ENCODE data around the gene PAH. TPM values are rescaled to one million over a fixed set of nuclear protein-coding genes. Genes with fewer than 3 reads are reported as not detected.

Gene PAH
- total and polyA plus RNA-seq, 10 of the 15 experiments (the other 5 are each of a cell fraction or from before 2014, with no cell fraction given), result 0.20 to 4.8 (median 0.55) TPM; not detected in 1

DNA sequence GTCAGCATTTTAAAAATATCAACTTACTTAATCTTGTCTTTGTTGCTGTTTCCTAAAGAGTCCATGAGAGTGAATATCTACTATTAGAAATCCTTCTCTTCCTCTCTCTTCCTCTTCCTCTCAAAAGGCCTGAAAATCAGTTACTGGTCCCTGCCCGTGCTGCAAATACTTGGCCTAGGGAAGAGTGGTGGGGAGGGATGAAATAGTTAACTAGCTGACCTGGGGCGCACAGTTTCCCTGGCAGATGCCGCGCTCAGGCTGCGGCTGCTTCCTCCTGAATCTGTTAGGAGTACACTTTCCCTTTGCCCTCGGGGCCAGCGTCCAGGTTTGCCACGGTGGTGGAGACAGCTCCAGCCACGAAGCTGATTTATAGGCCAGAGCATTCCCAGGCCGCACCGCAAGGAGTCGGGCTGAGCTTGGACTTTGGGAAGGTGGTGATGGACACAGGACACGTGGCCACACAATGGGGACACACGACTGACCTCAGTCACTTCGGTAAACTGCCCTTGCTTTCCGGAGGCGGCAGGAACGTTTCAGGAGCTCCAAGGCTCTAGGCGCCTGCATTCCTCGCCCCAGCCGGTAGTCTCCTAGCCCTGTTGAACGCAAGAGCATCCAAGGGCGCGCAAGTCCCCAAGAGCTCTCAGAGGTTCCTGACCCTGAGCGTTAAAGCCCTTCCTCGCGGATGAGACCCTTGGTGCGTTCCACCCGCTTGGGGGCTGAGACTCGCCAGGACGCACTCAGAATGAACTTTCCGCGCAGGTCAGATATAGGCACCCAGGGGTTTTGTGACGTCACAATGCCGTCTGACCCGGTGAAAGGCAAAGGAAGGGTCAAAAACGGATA lies 33.3 kb upstream of the PAH start:
- BruUV-seq (replicated peaks), result no TSS peak
- H3K9me3 ChIP-seq (replicated peaks; ENCODE audit: control insufficient read depth, insufficient read depth, low read length), result no peaks in the 10 kb centered on the region; the same call in 2 of the 3 replicates
- POLR2A ChIA-PET, result interaction anchor here (0.7 to 1.1 kb wide), 5 partner anchors 11 to 597 kb away, joined by 3 to 4 read pairs (median 3); no protein-coding TSS in a partner anchor
- peaks cover 8% of the 10 kb centered on the region for H3K4me1 ChIP-seq (ENCODE audit: control insufficient read depth, insufficient read depth, low read length)
- no peaks in the 10 kb centered on the region; a peak in 1 of 4 replicates for H3K27me3 ChIP-seq (replicated peaks in 1 of 2; ENCODE audit: control insufficient read depth in 2 of 2, insufficient read depth in 2 of 2, low read length in 1 of 2)
- DNase-seq (ENCODE audit: low read depth, low spot score) (no peak), FAIRE-seq (peak; percentile 13), ATAC-seq (no peak)
- no peak overlapping the region for H3K9ac ChIP-seq (ENCODE audit: control insufficient read depth, insufficient read depth, low read length)
- 56% methylated on average over 37 of the region's 37 CpGs for WGBS (ENCODE audit: insufficient coverage, insufficient replicate concordance, low lambda C conversion rate, missing lambda C conversion rate)
- peak overlapping the region; percentile 73 for H3K4me2 ChIP-seq (ENCODE audit: control insufficient read depth, insufficient read depth)
- CTCF ChIA-PET, result interaction anchor here (0.7 to 17.5 kb wide), 20 partner anchors 9 to 683 kb away, joined by 3 to 281 read pairs (median 5); no protein-coding TSS in a partner anchor
- in situ Hi-C loops (cut with MboI) (no loop called here), intact Hi-C loops (cut with micrococcal nuclease; ENCODE audit: unreplicated experiment) (loop anchor here (2.0 kb wide), 1 partner anchor 322 kb away; no protein-coding TSS in a partner anchor)
- SMC1A ChIA-PET (ENCODE audit: uncharacterized antibody, unreplicated experiment), result interaction anchor here (0.6 to 6.7 kb wide), 18 partner anchors 10 to 598 kb away, joined by 3 to 133 read pairs (median 7); partner anchors contain the start of gene C12orf42
- H3K4me3 ChIP-seq, result peak overlapping the region; percentile 37; the same call in 1 of the 2 replicates
- RAD21 ChIA-PET (ENCODE audit: unreplicated experiment), result interaction anchor here (0.7 to 7.0 kb wide), 13 partner anchors 11 to 598 kb away, joined by 3 to 121 read pairs (median 15); partner anchors contain the start of gene C12orf42
- no peaks in the 10 kb centered on the region for H3K36me3 ChIP-seq (ENCODE audit: control insufficient read depth in 2 of 2, insufficient read depth in 2 of 2, low read length in 1 of 2)
- H3K79me2 ChIP-seq (ENCODE audit: control insufficient read depth, insufficient read depth, low read length), result no peaks in the 10 kb centered on the region
- H4K20me1 ChIP-seq (ENCODE audit: control insufficient read depth, insufficient read depth), result no peaks in the 10 kb centered on the region
- no peak overlapping the region for H3K27ac ChIP-seq (ENCODE audit: control insufficient read depth, insufficient read depth)
- H2AFZ ChIP-seq (ENCODE audit: control insufficient read depth, low read depth, low read length), result peak overlapping the region; percentile 40
- TF ChIP-seq CREM (IDR thresholded peaks at IDR 0.05; ENCODE audit: low read depth) (peak; percentile 93), ATF7 (IDR thresholded peaks at IDR 0.05; ENCODE audit: low read depth) (0 out of 2 replicates have a peak, but pooled peaks have one; percentile 71), RAD21 (IDR thresholded peaks at IDR 0.05; ENCODE audit: insufficient read depth, low read depth, low read length) (0 out of 2 replicates have a peak, but pooled peaks have one; percentile 11), NR2F1 (conservative IDR thresholded peaks at IDR 0.05) (no peak), MEF2B (IDR thresholded peaks at IDR 0.05; ENCODE audit: partially characterized antibody, poor library complexity, severe bottlenecking) (no peak), RELA (IDR thresholded peaks at IDR 0.05; ENCODE audit: borderline replicate concordance, partially characterized antibody) (no peak), NR2C1 (IDR thresholded peaks at IDR 0.05) (0 out of 2 replicates have a peak, but pooled peaks have one; percentile 28), ZZZ3 (IDR thresholded peaks at IDR 0.05; ENCODE audit: control insufficient read depth, insufficient read length, low read depth) (no peak), KLF5 (IDR thresholded peaks at IDR 0.05; ENCODE audit: partially characterized antibody) (no peak), CREB1 (IDR thresholded peaks at IDR 0.05; ENCODE audit: low read depth) (peak; percentile 72), IKZF2 (IDR thresholded peaks at IDR 0.05) (no peak), SIX5 (IDR thresholded peaks at IDR 0.05; ENCODE audit: low read depth, low read length, severe bottlenecking) (no peak), ZSCAN29 (IDR thresholded peaks at IDR 0.05) (no peak), NFYB (IDR thresholded peaks at IDR 0.05; ENCODE audit: insufficient read depth, low read depth, low read length) (no peak)
- TF ChIP-seq, protein P1, sequence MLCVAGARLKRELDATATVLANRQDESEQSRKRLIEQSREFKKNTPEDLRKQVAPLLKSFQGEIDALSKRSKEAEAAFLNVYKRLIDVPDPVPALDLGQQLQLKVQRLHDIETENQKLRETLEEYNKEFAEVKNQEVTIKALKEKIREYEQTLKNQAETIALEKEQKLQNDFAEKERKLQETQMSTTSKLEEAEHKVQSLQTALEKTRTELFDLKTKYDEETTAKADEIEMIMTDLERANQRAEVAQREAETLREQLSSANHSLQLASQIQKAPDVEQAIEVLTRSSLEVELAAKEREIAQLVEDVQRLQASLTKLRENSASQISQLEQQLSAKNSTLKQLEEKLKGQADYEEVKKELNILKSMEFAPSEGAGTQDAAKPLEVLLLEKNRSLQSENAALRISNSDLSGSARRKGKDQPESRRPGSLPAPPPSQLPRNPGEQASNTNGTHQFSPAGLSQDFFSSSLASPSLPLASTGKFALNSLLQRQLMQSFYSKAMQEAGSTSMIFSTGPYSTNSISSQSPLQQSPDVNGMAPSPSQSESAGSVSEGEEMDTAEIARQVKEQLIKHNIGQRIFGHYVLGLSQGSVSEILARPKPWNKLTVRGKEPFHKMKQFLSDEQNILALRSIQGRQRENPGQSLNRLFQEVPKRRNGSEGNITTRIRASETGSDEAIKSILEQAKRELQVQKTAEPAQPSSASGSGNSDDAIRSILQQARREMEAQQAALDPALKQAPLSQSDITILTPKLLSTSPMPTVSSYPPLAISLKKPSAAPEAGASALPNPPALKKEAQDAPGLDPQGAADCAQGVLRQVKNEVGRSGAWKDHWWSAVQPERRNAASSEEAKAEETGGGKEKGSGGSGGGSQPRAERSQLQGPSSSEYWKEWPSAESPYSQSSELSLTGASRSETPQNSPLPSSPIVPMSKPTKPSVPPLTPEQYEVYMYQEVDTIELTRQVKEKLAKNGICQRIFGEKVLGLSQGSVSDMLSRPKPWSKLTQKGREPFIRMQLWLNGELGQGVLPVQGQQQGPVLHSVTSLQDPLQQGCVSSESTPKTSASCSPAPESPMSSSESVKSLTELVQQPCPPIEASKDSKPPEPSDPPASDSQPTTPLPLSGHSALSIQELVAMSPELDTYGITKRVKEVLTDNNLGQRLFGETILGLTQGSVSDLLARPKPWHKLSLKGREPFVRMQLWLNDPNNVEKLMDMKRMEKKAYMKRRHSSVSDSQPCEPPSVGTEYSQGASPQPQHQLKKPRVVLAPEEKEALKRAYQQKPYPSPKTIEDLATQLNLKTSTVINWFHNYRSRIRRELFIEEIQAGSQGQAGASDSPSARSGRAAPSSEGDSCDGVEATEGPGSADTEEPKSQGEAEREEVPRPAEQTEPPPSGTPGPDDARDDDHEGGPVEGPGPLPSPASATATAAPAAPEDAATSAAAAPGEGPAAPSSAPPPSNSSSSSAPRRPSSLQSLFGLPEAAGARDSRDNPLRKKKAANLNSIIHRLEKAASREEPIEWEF (IDR thresholded peaks at IDR 0.05; ENCODE audit: insufficient replicate concordance, low read depth, low read length), result no peak
- TF ChIP-seq, protein P2, sequence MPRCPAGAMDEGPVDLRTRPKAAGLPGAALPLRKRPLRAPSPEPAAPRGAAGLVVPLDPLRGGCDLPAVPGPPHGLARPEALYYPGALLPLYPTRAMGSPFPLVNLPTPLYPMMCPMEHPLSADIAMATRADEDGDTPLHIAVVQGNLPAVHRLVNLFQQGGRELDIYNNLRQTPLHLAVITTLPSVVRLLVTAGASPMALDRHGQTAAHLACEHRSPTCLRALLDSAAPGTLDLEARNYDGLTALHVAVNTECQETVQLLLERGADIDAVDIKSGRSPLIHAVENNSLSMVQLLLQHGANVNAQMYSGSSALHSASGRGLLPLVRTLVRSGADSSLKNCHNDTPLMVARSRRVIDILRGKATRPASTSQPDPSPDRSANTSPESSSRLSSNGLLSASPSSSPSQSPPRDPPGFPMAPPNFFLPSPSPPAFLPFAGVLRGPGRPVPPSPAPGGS (IDR thresholded peaks at IDR 0.05; ENCODE audit: borderline replicate concordance, insufficient read depth, low read depth, low read length, poor library complexity, severe bottlenecking), result no peak

All from GM12878 (cell line).